ENCODE measurements around the gene SLC25A40.

GRCh38 chr7:87858417-87859100 is 17.6 kb downstream of the SLC25A40 start:
- TF ChIP-seq EZH2 (IDR thresholded peaks at IDR 0.05) (no peak), POLR2AphosphoS5 (IDR thresholded peaks at IDR 0.05; ENCODE audit: borderline replicate concordance, low read depth, low read length) (no peak)
